ENCODE results near the gene PET117.
"Not testable (repeated sequence)": the region's sequence is repeated elsewhere in the genome, so short reads cannot be mapped to it uniquely, and the experiment has no call there.

PET117 gene

GRCh38 chr20:18137412-18138265 lies at the start of gene PET117, which contains the start of gene KAT14:
Gene PET117, plus strand, starts transcription at chr20:18137863. Its CDS starts 93 bp downstream, at chr20:18137956.
Gene KAT14, plus strand, starts transcription at chr20:18137863. Its CDS starts 4,798 bp downstream, at chr20:18142661.
- DNase-seq (ENCODE audit: low read depth in 2 of 2) = peak; percentile 73 to 90

GRCh38 chr20:18088298-18088697 lies 49.4 kb upstream of the PET117 start:
- not testable (repeated sequence) for DNase-seq (ENCODE audit: low read depth in 2 of 2)

- DNase-seq (ENCODE audit: low read depth in 2 of 2) = not testable (repeated sequence)
Observed at GRCh38 chr20:18088841-18089240, 48.8 kb upstream of the PET117 start.

- DNase-seq (ENCODE audit: low read depth in 2 of 2) = no peak
Observed at GRCh38 chr20:18090044-18090443, 47.6 kb upstream of the PET117 start.

GRCh38 chr20:18090477-18090876 lies 47.2 kb upstream of the PET117 start:
- no peak for DNase-seq (ENCODE audit: low read depth in 2 of 2)

- no peak for DNase-seq (ENCODE audit: low read depth in 2 of 2)
Observed at GRCh38 chr20:18091623-18092022, 46.0 kb upstream of the PET117 start.

GRCh38 chr20:18092890-18093289 lies 44.8 kb upstream of the PET117 start:
- DNase-seq (ENCODE audit: low read depth in 2 of 2) = no peak

- no peak for DNase-seq (ENCODE audit: low read depth in 2 of 2)
Observed at GRCh38 chr20:18093388-18093787, 44.3 kb upstream of the PET117 start.

- no peak for DNase-seq (ENCODE audit: low read depth in 2 of 2)
Observed at GRCh38 chr20:18094191-18094590, 43.5 kb upstream of the PET117 start.

GRCh38 chr20:18100569-18100968 lies 37.1 kb upstream of the PET117 start:
- DNase-seq (ENCODE audit: low read depth in 2 of 2) = not testable (repeated sequence)

GRCh38 chr20:18101125-18101810 lies 36.4 kb upstream of the PET117 start:
- DNase-seq (ENCODE audit: low read depth in 2 of 2) = no peak

- no peak for DNase-seq (ENCODE audit: low read depth in 2 of 2)
Observed at GRCh38 chr20:18103497-18103896, 34.2 kb upstream of the PET117 start.

- no peak for DNase-seq (ENCODE audit: low read depth in 2 of 2)
Observed at GRCh38 chr20:18108326-18108725, 29.3 kb upstream of the PET117 start.

- DNase-seq (ENCODE audit: low read depth in 2 of 2) = not testable (repeated sequence)
Observed at GRCh38 chr20:18128574-18128973, 9.1 kb upstream of the PET117 start.

GRCh38 chr20:18132663-18133062 lies 5.0 kb upstream of the PET117 start:
- no peak for DNase-seq (ENCODE audit: low read depth in 2 of 2)

- no peak for DNase-seq (ENCODE audit: low read depth in 2 of 2)
Observed at GRCh38 chr20:18133962-18134361, 3.7 kb upstream of the PET117 start.

GRCh38 chr20:18138266-18138582 lies 561 bp downstream of the PET117 start:
- DNase-seq (ENCODE audit: low read depth in 2 of 2) = no peak

GRCh38 chr20:18138639-18139583 lies 1.2 kb downstream of the PET117 start:
- no peak for DNase-seq (ENCODE audit: low read depth in 2 of 2)

GRCh38 chr20:18139832-18140231 lies 2.2 kb downstream of the PET117 start:
- DNase-seq (ENCODE audit: low read depth in 2 of 2) = no peak

- no peak for DNase-seq (ENCODE audit: low read depth in 2 of 2)
Observed at GRCh38 chr20:18144541-18145099, 7.0 kb downstream of the PET117 start.

GRCh38 chr20:18154342-18154741 lies 16.7 kb downstream of the PET117 start:
- DNase-seq (ENCODE audit: low read depth in 2 of 2) = no peak

GRCh38 chr20:18156045-18156444 lies 18.4 kb downstream of the PET117 start:
- no peak for DNase-seq (ENCODE audit: low read depth in 2 of 2)
